K562 (cell line): ENCODE data around the gene KCNG4. TPM values are rescaled to one million over a fixed set of nuclear protein-coding genes. Genes with fewer than 3 reads are reported as not detected.

ENCODE experiments used
- ATF3 ChIP-seq, 2 experiments: fragments of 450-650 bp in 1 of 2; sonication (generic) in 1 of 2; formaldehyde crosslinking in 1 of 2; IDR thresholded peaks in 1 of 2; conservative IDR thresholded peaks in 1 of 2; 2 replicates each; pipeline versions ENCODE4 v1.6.1 to v1.8.1; 2016 to 2023; ENCODE audit warnings: mild to moderate bottlenecking in 2 of 2, moderate library complexity in 2 of 2, inconsistent platforms in 1 of 2, missing genetic modification reagents in 1 of 2
- DACH1 ChIP-seq: fragments of 450-650 bp; IDR thresholded peaks from 2 replicates; pipeline ENCODE4 v1.6.1; 2018; ENCODE audit not compliant: partially characterized antibody
- DEAF1 ChIP-seq: fragments of 450-650 bp; formaldehyde crosslinking; IDR thresholded peaks from 2 replicates; pipeline ENCODE4 v1.4.0; 2020; ENCODE audit warnings: mild to moderate bottlenecking, moderate library complexity
- MAFK ChIP-seq: IDR thresholded peaks from 2 replicates; pipeline ENCODE4 v1.6.1; 2011; ENCODE audit warnings: low read length, improper control_type of control experiment
- MLLT1 ChIP-seq, 2 experiments: fragments of 450-650 bp; IDR thresholded peaks; 2 replicates each; pipeline ENCODE4 v1.6.1; 2016
- OTX1 ChIP-seq: fragments of 450-650 bp; formaldehyde crosslinking; IDR thresholded peaks from 2 replicates; pipeline ENCODE4 v1.4.0; 2022; ENCODE audit warnings: mild to moderate bottlenecking
- PBX2 ChIP-seq, 2 experiments: IDR thresholded peaks in 1 of 2; conservative IDR thresholded peaks in 1 of 2; 2 replicates each; pipeline ENCODE4 v1.6.1; 2016; ENCODE audit warnings: low read depth in 2 of 2, mild to moderate bottlenecking in 1 of 2, missing compliant biosample characterization in 1 of 2, missing genetic modification characterization in 1 of 2, moderate library complexity in 1 of 2
- SLC30A9 ChIP-seq: fragments of 250-450 bp; sonication (Bioruptor Pico); IDR thresholded peaks from 2 replicates; pipeline ENCODE4 v1.8.0; 2022; ENCODE audit warnings: mild to moderate bottlenecking, moderate library complexity
- TEAD1 ChIP-seq, 2 experiments: fragments of 450-650 bp in 1 of 2; sonication (generic) in 1 of 2; formaldehyde crosslinking; IDR thresholded peaks; 2 replicates each; pipeline versions ENCODE4 v1.4.0 to v1.8.0; 2020 to 2022; ENCODE audit warnings: mild to moderate bottlenecking in 2 of 2, missing genetic modification reagents in 1 of 2
- USF2 ChIP-seq: sonication (generic); formaldehyde crosslinking; IDR thresholded peaks from 2 replicates; pipeline ENCODE4 v1.5.0; 2020; ENCODE audit warnings: missing genetic modification reagents
- ZBTB11 ChIP-seq, 3 experiments: fragments of 200-800 bp in 1 of 3; fragments of 250-450 bp in 1 of 3; fragments of 450-650 bp in 1 of 3; sonication (Bioruptor Pico) in 1 of 3; sonication (Bioruptor generic) in 1 of 3; formaldehyde crosslinking in 1 of 3; IDR thresholded peaks; 2 replicates each; pipeline versions ENCODE4 v1.6.1 to v1.8.0; 2016 to 2022; ENCODE audit warnings: mild to moderate bottlenecking in 2 of 3, missing genetic modification characterization in 2 of 3, missing compliant biosample characterization in 1 of 3, moderate library complexity in 1 of 3
- ZBTB12 ChIP-seq: fragments of 250-450 bp; sonication (Bioruptor Pico); IDR thresholded peaks from 2 replicates; pipeline ENCODE4 v1.4.0; 2020
- ZNF354B ChIP-seq: fragments of 250-450 bp; sonication (Bioruptor Pico); IDR thresholded peaks from 2 replicates; pipeline ENCODE4 v1.4.0; 2020
- polyA plus RNA-seq, 8 experiments: library from polyadenylated mRNA; depleted of rRNA in 4 of 8; stranded (reverse) in 5 of 8; unstranded in 3 of 8; fragments of >200 nt; fragmentation: Nextera tagmentation in 2 of 8; fragmentation: Illumina TruSeq in 1 of 8; extraction: Ambion mirVana in 2 of 8; extraction: Trizol in 1 of 8; gene quantifications; 2 replicates each; pipeline versions ENCODE4 v1.2.1 to v1.2.3, GENCODE V29; 2011 to 2014; ENCODE audit warnings: inconsistent platforms in 1 of 8, missing spikeins in 1 of 8
- total RNA-seq, 7 experiments: library from RNA; depleted of rRNA in 6 of 7; stranded (reverse); fragments of >200 nt in 6 of 7; fragmentation: Illumina TruSeq in 2 of 7; extraction: Trizol in 2 of 7; gene quantifications; 2 replicates each; pipeline versions ENCODE4 v1.2.1 to v1.2.3, GENCODE V29; 2011 to 2021; ENCODE audit warnings: low replicate concordance in 1 of 7

KCNG4 gene
- total and polyA plus RNA-seq, 9 of the 15 experiments (the other 6 are each of a cell fraction or from before 2014, with no cell fraction given) = not detected

GRCh38 chr16:84266451-84266850 lies 26.6 kb upstream of the KCNG4 start (continued):
- TF ChIP-seq ZBTB11 (CRISPR knock-in tag; IDR thresholded peaks at IDR 0.05) = no peak
- TF ChIP-seq OTX1 (CRISPR knock-in tag) = no peak
- no peak for TF ChIP-seq ZNF354B (CRISPR knock-in tag)
- TF ChIP-seq USF2 (CRISPR knock-in tag) = peak; percentile 98
- TF ChIP-seq PBX2 (CRISPR knock-in tag; IDR thresholded peaks at IDR 0.05; ENCODE audit: low read depth) = no peak
- TF ChIP-seq PBX2 (tag; conservative IDR thresholded peaks at IDR 0.05; ENCODE audit: low read depth) = no peak
- TF ChIP-seq ZBTB12 (CRISPR knock-in tag) = no peak
- no peak for TF ChIP-seq DACH1
- no peak for TF ChIP-seq MLLT1 (IDR thresholded peaks at IDR 0.05)
- TF ChIP-seq MAFK = no peak
- TF ChIP-seq SLC30A9 = no peak
- no peak for TF ChIP-seq DEAF1
- no peak for TF ChIP-seq ATF3 (IDR thresholded peaks at IDR 0.05)
- TF ChIP-seq ATF3 (CRISPR knock-in tag; conservative IDR thresholded peaks at IDR 0.05) = no peak
- no peak for TF ChIP-seq TEAD1 (CRISPR knock-in tag; IDR thresholded peaks at IDR 0.05)
